HL-60/S4 (cell line): Measurements from ENCODE around the gene TPM1.

ENCODE experiments used
- in situ Hi-C: fragments of 300-500 bp; cut with MboI; formaldehyde crosslinking; loops from 2 replicates; pipeline ENCODE4 v1.14.3; 2022; ENCODE audit warnings: low sequenced_read_pairs

TPM1 gene

GRCh38 chr15:63040509-63040908, 2.0 kb upstream of the TPM1 start:
- in situ Hi-C loops, result no loop called here

GRCh38 chr15:63040954-63041353, 1.6 kb upstream of the TPM1 start:
- in situ Hi-C loops, result no loop called here

GRCh38 chr15:63041402-63041973, 1.1 kb upstream of the TPM1 start:
- in situ Hi-C loops, result no loop called here

GRCh38 chr15:63042877-63043334, 359 bp downstream of the TPM1 start:
- in situ Hi-C loops, result no loop called here

GRCh38 chr15:63043335-63044076, 959 bp downstream of the TPM1 start:
- in situ Hi-C loops, result no loop called here

GRCh38 chr15:63044077-63044644, 1.6 kb downstream of the TPM1 start:
- in situ Hi-C loops, result no loop called here

- in situ Hi-C loops, result no loop called here
Observed at GRCh38 chr15:63044645-63045464, 2.3 kb downstream of the TPM1 start.

- in situ Hi-C loops, result no loop called here
Observed at GRCh38 chr15:63045465-63045840, 2.9 kb downstream of the TPM1 start.

GRCh38 chr15:63045879-63046278, 3.3 kb downstream of the TPM1 start:
- in situ Hi-C loops, result no loop called here

GRCh38 chr15:63046917-63047760, 4.6 kb downstream of the TPM1 start:
- in situ Hi-C loops, result no loop called here

- in situ Hi-C loops, result no loop called here
Observed at GRCh38 chr15:63047792-63048114, 5.2 kb downstream of the TPM1 start.

- in situ Hi-C loops, result no loop called here
Observed at GRCh38 chr15:63048115-63048775, 5.7 kb downstream of the TPM1 start.

- in situ Hi-C loops, result no loop called here
Observed at GRCh38 chr15:63048776-63049665, 6.5 kb downstream of the TPM1 start.

- in situ Hi-C loops, result no loop called here
Observed at GRCh38 chr15:63049783-63050371, 7.3 kb downstream of the TPM1 start.

- in situ Hi-C loops, result no loop called here
Observed at GRCh38 chr15:63050731-63051155, 8.2 kb downstream of the TPM1 start.

- in situ Hi-C loops, result no loop called here
Observed at GRCh38 chr15:63051156-63052066, 8.9 kb downstream of the TPM1 start.

- in situ Hi-C loops, result no loop called here
Observed at GRCh38 chr15:63052077-63052841, 9.7 kb downstream of the TPM1 start.
